GM23248 (cell line): Measurements from ENCODE around the gene TBC1D10A. TPM values are rescaled to one million over a fixed set of nuclear protein-coding genes. Genes with fewer than 3 reads are reported as not detected.

Experiments used
- DNase-seq: peaks from one replicate; pipeline ENCODE4 v3.0.0-alpha.2; 2015
- H2AFZ ChIP-seq: fragments of 200-600 bp; sonication (generic); 2 replicates; pipeline ENCODE4 v1.6.1; 2016; ENCODE audit warnings: antibody characterized with exemption
- H3F3A ChIP-seq: fragments of 200-600 bp; sonication (generic); 2 replicates; pipeline ENCODE4 v1.6.1; 2016; ENCODE audit warnings: mild to moderate bottlenecking, antibody characterized with exemption, mixed run types; ENCODE audit not compliant: insufficient read depth
- H3K27ac ChIP-seq: fragments of 200-600 bp; sonication (generic); 2 replicates; pipeline ENCODE4 v1.5.1; 2016; ENCODE audit warnings: mild to moderate bottlenecking
- H3K27me3 ChIP-seq: fragments of 200-600 bp; sonication (generic); replicated peaks from 2 replicates; pipeline ENCODE4 v1.6.1; 2016; ENCODE audit warnings: mild to moderate bottlenecking; ENCODE audit not compliant: insufficient read depth
- H3K36me3 ChIP-seq: fragments of 200-600 bp; sonication (generic); 2 replicates; pipeline ENCODE4 v1.6.1; 2016; ENCODE audit warnings: low read depth, mild to moderate bottlenecking
- H3K4me1 ChIP-seq: fragments of 200-600 bp; sonication (generic); 2 replicates; pipeline ENCODE4 v1.6.1; 2016; ENCODE audit warnings: mild to moderate bottlenecking; ENCODE audit not compliant: insufficient read depth
- H3K4me2 ChIP-seq: fragments of 200-600 bp; sonication (generic); one replicate; pipeline ENCODE4 v1.6.1; 2016; ENCODE audit warnings: mild to moderate bottlenecking; ENCODE audit not compliant: unreplicated experiment
- H3K4me3 ChIP-seq: fragments of 200-600 bp; sonication (generic); 2 replicates; pipeline ENCODE4 v1.5.1; 2016; ENCODE audit warnings: mild to moderate bottlenecking
- H3K79me2 ChIP-seq: fragments of 200-600 bp; sonication (generic); 2 replicates; pipeline ENCODE4 v1.6.1; 2016; ENCODE audit warnings: mild to moderate bottlenecking; ENCODE audit not compliant: insufficient read depth
- H3K9ac ChIP-seq: fragments of 200-600 bp; sonication (generic); 2 replicates; pipeline ENCODE4 v1.6.1; 2016; ENCODE audit warnings: mild to moderate bottlenecking
- H3K9me2 ChIP-seq: fragments of 200-600 bp; sonication (generic); 2 replicates; pipeline ENCODE4 v1.6.1; 2016; ENCODE audit warnings: mixed run types, mild to moderate bottlenecking, moderate library complexity; ENCODE audit not compliant: insufficient read depth
- H3K9me3 ChIP-seq: fragments of 200-600 bp; sonication (generic); one replicate; pipeline ENCODE4 v1.6.1; 2017; ENCODE audit warnings: low read depth
- H4K20me1 ChIP-seq: fragments of 200-600 bp; sonication (generic); 2 replicates; pipeline ENCODE4 v1.6.0; 2016; ENCODE audit not compliant: insufficient read depth
- EZH2 ChIP-seq: fragments of 200-600 bp; sonication (generic); IDR thresholded peaks from 2 replicates; pipeline ENCODE4 v1.6.1; 2018; ENCODE audit warnings: antibody characterized with exemption, mild to moderate bottlenecking; ENCODE audit not compliant: insufficient read depth, poor library complexity, severe bottlenecking
- EZH2phosphoT487 ChIP-seq: fragments of 200-600 bp; sonication (generic); IDR thresholded peaks from 2 replicates; pipeline ENCODE4 v1.6.1; 2018; ENCODE audit warnings: antibody characterized with exemption, moderate library complexity, mild to moderate bottlenecking, low read depth; ENCODE audit not compliant: insufficient read depth
- WGBS, 2 experiments: methylation state at CpG; one replicate each; pipeline ENCODE4 v1.1.6; 2015 to 2017; ENCODE audit warnings: low lambda C conversion rate in 2 of 2, low coverage in 1 of 2; ENCODE audit errors: missing lambda C conversion rate in 2 of 2; 5-methylcytosine and 5-hydroxymethylcytosine counted together
- in situ Hi-C: fragments of 300-500 bp; cut with MboI; formaldehyde crosslinking; loops from 2 replicates; pipeline ENCODE4 v1.15.0; 2020
- polyA plus RNA-seq: library from polyadenylated mRNA; unstranded; fragments of >200 nt; fragmentation: Nextera tagmentation; extraction: Ambion mirVana; gene quantifications from 2 replicates; pipeline ENCODE4 v1.2.1, GENCODE V29; 2016
- total RNA-seq: library from RNA; depleted of rRNA; stranded (reverse); fragments of >200 nt; shearing (Covaris generic); gene quantifications from 2 replicates; pipeline ENCODE4 v1.2.3, GENCODE V29; 2014

Gene TBC1D10A
- total and polyA plus RNA-seq, 2 experiments from 2014 or later, result 16.9 to 21.9 TPM

DNA sequence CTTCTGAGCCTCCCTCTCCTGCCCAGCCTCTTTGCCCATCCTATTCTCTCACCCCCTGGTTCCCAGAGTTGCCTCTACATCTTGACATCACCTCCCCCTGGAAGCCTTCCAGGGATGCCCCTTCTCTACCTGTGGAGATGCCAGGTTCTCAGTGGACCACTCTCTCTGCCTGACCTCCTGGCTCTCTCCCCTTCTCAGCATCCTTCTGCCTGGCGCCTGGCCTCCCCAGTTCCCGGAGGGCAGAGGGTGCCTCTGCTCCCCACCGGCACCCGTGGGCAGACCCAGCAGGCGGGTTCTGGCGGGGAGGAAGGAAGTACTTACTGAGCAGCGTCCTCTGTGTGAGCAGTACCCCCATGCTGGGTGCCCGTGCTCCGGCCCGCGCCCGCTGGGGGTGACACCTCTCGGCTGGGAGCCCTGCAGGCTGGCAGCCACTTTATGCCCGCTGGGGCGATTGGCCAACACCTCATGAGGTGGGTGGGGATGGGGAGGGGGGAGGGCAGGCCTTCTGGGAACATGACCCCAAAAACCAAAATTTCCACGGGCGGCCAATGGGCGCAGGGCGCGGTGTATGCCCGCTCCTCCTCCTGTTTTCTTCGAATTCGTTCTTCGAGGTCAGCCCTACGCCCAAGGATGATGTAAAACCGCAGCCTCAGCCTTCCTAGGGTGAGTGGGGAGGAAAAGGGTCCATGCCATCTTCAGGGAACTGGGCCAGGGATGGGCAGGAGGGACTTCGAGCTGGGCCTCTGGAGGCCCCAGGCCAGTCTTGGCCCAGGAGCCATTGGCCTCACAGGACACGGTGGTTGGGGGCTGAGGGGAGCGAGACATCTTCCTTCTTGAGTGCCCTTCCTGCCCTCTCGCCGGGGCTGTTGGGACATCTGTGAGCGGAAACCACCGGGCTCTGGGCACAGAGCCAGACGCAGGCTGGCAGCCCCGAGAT, 60.0 kb downstream of the TBC1D10A start, which contains the start of gene OSM:
TSS of gene OSM (minus strand) at position 407 of the 937 bp plus-strand sequence. CDS start at position 355, 52 bp downstream.
- Histone ChIP-seq H3K4me3 (no peak within 1 kb of the TSS), H3K4me1 (peaks cover 4% of the 10 kb centered on the region; the same call in 1 of the 2 replicates), H3K9ac (no peak within 1 kb of the TSS), H3K4me2 (no peak within 1 kb of the TSS), H4K20me1 (no peaks in the 10 kb centered on the region), H3K36me3 (no peaks in the 10 kb centered on the region), H3K27me3 (no peaks in the 10 kb centered on the region), H3F3A (no peaks in the 10 kb centered on the region), H3K27ac (no peak within 1 kb of the TSS), H2AFZ (no peak within 1 kb of the TSS), H3K79me2 (no peaks in the 10 kb centered on the region), H3K9me2 (no peaks in the 10 kb centered on the region), H3K9me3 (no peaks in the 10 kb centered on the region)
- no peak for DNase-seq
- in situ Hi-C loops, result no loop called here
- TF ChIP-seq EZH2 (no peak), EZH2phosphoT487 (no peak)
- 73 to 82% methylated on average over 24 to 35 of the region's 35 CpGs for WGBS, 2 experiments

DNA sequence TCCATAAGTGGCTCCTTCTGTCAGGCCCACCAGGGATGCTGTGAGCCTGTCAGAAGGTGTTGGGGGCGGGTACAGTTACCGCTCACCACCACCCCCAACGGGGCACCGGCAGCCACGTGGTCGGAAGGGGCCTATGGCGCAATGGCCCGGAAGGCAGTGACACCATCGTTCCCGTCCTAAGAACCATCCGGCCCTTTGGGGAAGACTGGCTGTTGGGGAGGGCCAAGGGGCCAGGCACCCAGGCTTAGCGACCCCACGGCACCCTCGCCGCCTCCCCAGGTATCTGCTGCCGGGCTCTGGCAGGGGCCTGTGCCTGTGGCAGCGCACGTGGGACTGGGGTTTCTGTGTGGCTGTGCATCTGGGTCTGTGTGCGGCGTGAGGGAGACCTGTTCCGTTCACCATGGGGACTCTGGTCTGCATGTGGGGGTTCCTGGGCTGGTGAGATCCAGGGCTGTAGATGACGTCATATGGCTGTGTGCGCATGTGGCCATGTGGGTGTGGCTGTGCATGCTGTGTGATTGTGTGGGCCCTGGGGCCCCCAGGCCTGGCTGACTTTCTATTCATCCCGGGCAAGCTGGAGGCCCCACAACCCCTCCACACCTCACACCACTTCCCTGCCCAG, 60.8 kb downstream of the TBC1D10A start:
- Histone ChIP-seq H2AFZ (no peak overlapping the region), H3K9me3 (no peaks in the 10 kb centered on the region), H3K27me3 (no peaks in the 10 kb centered on the region), H3K36me3 (no peaks in the 10 kb centered on the region), H4K20me1 (no peaks in the 10 kb centered on the region), H3K4me1 (peaks cover 4% of the 10 kb centered on the region; the same call in 1 of the 2 replicates), H3F3A (no peaks in the 10 kb centered on the region), H3K79me2 (no peaks in the 10 kb centered on the region), H3K4me2 (no peak overlapping the region), H3K9ac (no peak overlapping the region), H3K9me2 (no peaks in the 10 kb centered on the region), H3K4me3 (no peak overlapping the region), H3K27ac (no peak overlapping the region)
- in situ Hi-C loops, result no loop called here
- WGBS, 2 experiments, result 79 to 81% methylated on average over 23 to 24 of the region's 24 CpGs
- TF ChIP-seq EZH2 (no peak), EZH2phosphoT487 (no peak)
- peak; percentile 46 for DNase-seq

DNA sequence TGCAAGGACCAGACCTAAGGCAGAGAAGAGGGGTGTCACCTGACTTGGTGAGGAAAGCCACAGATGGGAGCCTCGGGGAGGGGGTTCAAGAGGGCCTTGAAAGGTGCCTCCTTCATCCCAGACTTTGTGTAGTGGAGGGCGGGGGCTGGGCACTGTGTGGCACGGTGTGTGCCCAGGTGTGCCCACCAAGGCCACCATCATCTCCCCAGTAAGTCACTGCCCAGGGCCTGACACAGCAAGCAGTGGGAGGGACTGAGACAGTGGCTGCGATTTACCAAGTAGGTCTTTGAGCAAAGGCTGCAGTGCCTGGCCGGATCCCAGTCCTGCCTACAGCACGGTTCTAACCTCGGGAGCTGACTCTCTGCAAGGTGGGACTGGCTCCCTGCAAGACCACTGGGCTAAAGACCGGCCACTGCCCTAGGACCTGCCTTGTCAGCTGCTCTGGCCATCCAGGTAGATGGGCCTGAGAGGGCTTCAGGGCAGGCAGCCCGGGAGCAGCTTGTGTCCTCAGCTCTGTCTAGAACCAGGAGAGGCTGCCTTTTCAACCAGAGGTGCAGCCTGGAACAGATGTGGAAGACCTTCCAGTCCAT, 61.5 kb downstream of the TBC1D10A start:
- Histone ChIP-seq H3K79me2 (no peaks in the 10 kb centered on the region), H4K20me1 (no peaks in the 10 kb centered on the region), H3K9me3 (no peaks in the 10 kb centered on the region), H3K36me3 (no peaks in the 10 kb centered on the region), H3K27ac (no peak overlapping the region), H3K27me3 (no peaks in the 10 kb centered on the region), H3F3A (no peaks in the 10 kb centered on the region), H3K4me1 (peaks cover 4% of the 10 kb centered on the region; the same call in 1 of the 2 replicates), H3K4me2 (no peak overlapping the region), H3K9me2 (no peaks in the 10 kb centered on the region), H3K4me3 (no peak overlapping the region), H2AFZ (no peak overlapping the region), H3K9ac (no peak overlapping the region)
- 75 to 78% methylated on average over 9 of the region's 9 CpGs for WGBS, 2 experiments
- in situ Hi-C loops, result no loop called here
- TF ChIP-seq EZH2 (no peak), EZH2phosphoT487 (no peak)
- no peak for DNase-seq

DNA sequence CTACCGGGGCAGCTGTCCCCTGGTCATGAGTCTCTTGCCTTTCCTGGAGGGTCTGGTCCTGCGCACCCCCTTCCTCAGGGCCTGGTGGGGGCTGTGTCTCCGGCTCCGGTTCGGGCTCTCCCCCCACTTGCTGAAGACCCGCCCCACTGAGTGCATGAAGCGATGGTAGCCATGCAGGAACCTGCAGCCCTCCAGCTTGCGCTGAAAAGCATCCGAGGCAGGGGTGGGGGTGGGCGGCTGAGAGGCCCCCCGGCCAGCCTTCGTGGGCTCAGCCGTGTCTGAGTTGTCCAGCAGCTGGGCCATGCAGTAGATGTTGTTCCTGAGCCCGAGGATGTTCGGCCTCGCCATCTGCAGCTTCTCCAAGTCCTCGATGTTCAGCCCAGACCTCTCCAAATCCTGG, 62.9 kb downstream of the TBC1D10A start:
- H3K4me1 ChIP-seq, result peaks cover 4% of the 10 kb centered on the region; the same call in 1 of the 2 replicates
- no peaks in the 10 kb centered on the region for H3K79me2 ChIP-seq
- H3K4me3 ChIP-seq, result no peak overlapping the region
- no peak overlapping the region for H3K27ac ChIP-seq
- 95 to 96% methylated on average over 17 of the region's 17 CpGs for WGBS, 2 experiments
- H3F3A ChIP-seq, result no peaks in the 10 kb centered on the region
- H3K36me3 ChIP-seq, result no peaks in the 10 kb centered on the region
- TF ChIP-seq EZH2phosphoT487, result no peak
- TF ChIP-seq EZH2, result no peak
- in situ Hi-C loops, result no loop called here
- no peak overlapping the region for H2AFZ ChIP-seq
- H4K20me1 ChIP-seq, result no peaks in the 10 kb centered on the region
- H3K9me2 ChIP-seq, result no peaks in the 10 kb centered on the region
- DNase-seq, result no peak
- H3K27me3 ChIP-seq, result no peaks in the 10 kb centered on the region
- H3K4me2 ChIP-seq, result no peak overlapping the region
- no peak overlapping the region for H3K9ac ChIP-seq
- H3K9me3 ChIP-seq, result no peaks in the 10 kb centered on the region
